K562 (cell line): ENCODE measurements around the gene GPR180. TPM values are rescaled to one million over a fixed set of nuclear protein-coding genes. Genes with fewer than 3 reads are reported as not detected.
A peak's percentile ranks its signal among the peaks of the same experiment; 100 is the strongest.

ENCODE experiments used
- ATF7 ChIP-seq: fragments of 450-650 bp; IDR thresholded peaks from 2 replicates; pipeline ENCODE4 v1.7.1; 2014; ENCODE audit warnings: mild to moderate bottlenecking, moderate library complexity
- FOXP1 ChIP-seq: sonication (generic); formaldehyde crosslinking; IDR thresholded peaks from 2 replicates; pipeline ENCODE4 v1.8.0; 2022; ENCODE audit warnings: mild to moderate bottlenecking, missing genetic modification reagents
- KDM5B ChIP-seq: fragments of 200-600 bp; sonication (generic); IDR thresholded peaks from 2 replicates; pipeline ENCODE4 v1.6.1; 2012; ENCODE audit warnings: low read depth, mild to moderate bottlenecking, moderate library complexity, low read length, control low read depth, inconsistent platforms; ENCODE audit not compliant: insufficient replicate concordance
- PML ChIP-seq: IDR thresholded peaks from 2 replicates; pipeline ENCODE4 v1.6.1; 2012; ENCODE audit warnings: low read length, inconsistent platforms
- RBM15 ChIP-seq: fragments of 200-400 bp; formaldehyde crosslinking; IDR thresholded peaks from 2 replicates; pipeline ENCODE4 v1.6.1; 2018; ENCODE audit warnings: mild to moderate bottlenecking, low read length, moderate library complexity; ENCODE audit not compliant: insufficient read depth
- TRIM24 ChIP-seq, 2 experiments: fragments of 450-650 bp; IDR thresholded peaks; 2 replicates each; pipeline ENCODE4 v1.6.1; 2016
- ZBTB7A ChIP-seq: IDR thresholded peaks from 2 replicates; pipeline ENCODE4 v1.6.1; 2011; ENCODE audit warnings: low read depth, mild to moderate bottlenecking, low read length, moderate library complexity, borderline replicate concordance; ENCODE audit not compliant: control insufficient read depth
- polyA plus RNA-seq, 8 experiments: library from polyadenylated mRNA; depleted of rRNA in 4 of 8; stranded (reverse) in 5 of 8; unstranded in 3 of 8; fragments of >200 nt; fragmentation: Nextera tagmentation in 2 of 8; fragmentation: Illumina TruSeq in 1 of 8; extraction: Ambion mirVana in 2 of 8; extraction: Trizol in 1 of 8; gene quantifications; 2 replicates each; pipeline versions ENCODE4 v1.2.1 to v1.2.3, GENCODE V29; 2011 to 2014; ENCODE audit warnings: inconsistent platforms in 1 of 8, missing spikeins in 1 of 8
- total RNA-seq, 7 experiments: library from RNA; depleted of rRNA in 6 of 7; stranded (reverse); fragments of >200 nt in 6 of 7; fragmentation: Illumina TruSeq in 2 of 7; extraction: Trizol in 2 of 7; gene quantifications; 2 replicates each; pipeline versions ENCODE4 v1.2.1 to v1.2.3, GENCODE V29; 2011 to 2021; ENCODE audit warnings: low replicate concordance in 1 of 7
- TF ChIP-seq, protein P1 (sequence below): fragments of 450-650 bp; IDR thresholded peaks from 2 replicates; pipeline ENCODE4 v1.6.1; 2014; ENCODE audit warnings: low read depth, mild to moderate bottlenecking, moderate library complexity, borderline replicate concordance
- TF ChIP-seq, protein P2 (sequence below): sonication (generic); formaldehyde crosslinking; IDR thresholded peaks from 2 replicates; pipeline ENCODE4 v1.8.0; 2023; ENCODE audit warnings: mild to moderate bottlenecking, missing genetic modification reagents
- TF ChIP-seq, protein P3 (sequence below): fragments of 450-650 bp; IDR thresholded peaks from 2 replicates; pipeline ENCODE4 v1.7.1; 2018; ENCODE audit warnings: mild to moderate bottlenecking, low read depth; ENCODE audit not compliant: partially characterized antibody

Gene GPR180
- total and polyA plus RNA-seq, 9 of the 15 experiments (the other 6 are each of a cell fraction or from before 2014, with no cell fraction given), result 0.77 to 4.1 (median 1.8) TPM

DNA sequence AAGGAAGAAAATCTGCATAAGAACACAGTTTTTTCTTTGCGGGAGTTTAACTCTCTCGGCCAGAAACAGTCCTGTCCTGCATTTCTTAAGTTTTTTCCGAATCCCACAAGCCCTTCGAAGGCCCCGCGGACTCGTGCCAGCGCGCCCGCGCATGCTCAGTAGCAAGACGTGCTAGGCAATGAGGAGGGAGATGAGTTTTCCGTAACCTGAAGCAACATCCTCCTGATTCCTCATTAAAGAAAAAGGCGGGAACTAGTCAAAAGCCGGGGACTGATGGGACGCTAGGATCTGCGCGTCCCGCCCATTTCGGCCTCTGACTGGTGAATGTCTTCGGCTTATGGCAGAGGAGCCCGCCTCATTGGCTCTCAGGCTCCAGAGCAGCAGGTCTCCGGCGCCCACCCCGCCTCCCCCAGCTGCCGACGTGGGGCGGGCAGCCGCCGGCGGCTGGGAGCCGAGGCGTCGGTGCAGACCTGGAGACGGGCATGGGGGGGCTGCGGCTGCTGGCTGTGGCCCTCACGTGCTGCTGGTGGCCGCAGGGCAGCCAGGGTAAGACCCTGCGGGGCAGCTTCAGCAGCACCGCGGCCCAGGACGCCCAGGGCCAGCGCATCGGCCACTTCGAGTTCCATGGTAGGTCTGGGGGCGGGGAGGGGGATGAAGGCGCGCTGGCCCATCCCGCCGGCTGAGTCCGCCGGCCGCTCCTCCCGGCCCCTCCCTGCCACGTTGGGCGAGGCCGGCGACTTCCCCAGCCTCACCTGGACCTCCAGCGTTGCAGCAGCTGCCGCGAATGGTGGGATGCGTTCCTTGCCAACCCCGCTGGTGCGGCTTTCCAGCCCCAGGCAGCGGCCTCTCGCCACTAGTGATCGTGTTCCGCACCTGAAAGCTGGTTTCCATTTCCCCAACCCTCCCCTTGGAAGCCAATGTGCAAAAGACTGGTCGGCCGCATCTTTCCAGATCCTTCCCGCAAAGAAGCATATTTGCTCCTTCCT is at the start of gene GPR180 (continued):
- TF ChIP-seq ATF7 (peak; percentile 56; the same call in 1 of the 2 replicates), TRIM24 (IDR thresholded peaks at IDR 0.05) (0 out of 4 replicates have a peak, but pooled peaks of 1 of the 2 experiments have one; percentile 25), RBM15 (no peak), FOXP1 (peak; percentile 45; the same call in 1 of the 2 replicates), ZBTB7A (peak; percentile 48; the same call in 1 of the 2 replicates), PML (0 out of 2 replicates have a peak, but pooled peaks have one; percentile 55), KDM5B (peak; percentile 62)
- TF ChIP-seq, protein P1, sequence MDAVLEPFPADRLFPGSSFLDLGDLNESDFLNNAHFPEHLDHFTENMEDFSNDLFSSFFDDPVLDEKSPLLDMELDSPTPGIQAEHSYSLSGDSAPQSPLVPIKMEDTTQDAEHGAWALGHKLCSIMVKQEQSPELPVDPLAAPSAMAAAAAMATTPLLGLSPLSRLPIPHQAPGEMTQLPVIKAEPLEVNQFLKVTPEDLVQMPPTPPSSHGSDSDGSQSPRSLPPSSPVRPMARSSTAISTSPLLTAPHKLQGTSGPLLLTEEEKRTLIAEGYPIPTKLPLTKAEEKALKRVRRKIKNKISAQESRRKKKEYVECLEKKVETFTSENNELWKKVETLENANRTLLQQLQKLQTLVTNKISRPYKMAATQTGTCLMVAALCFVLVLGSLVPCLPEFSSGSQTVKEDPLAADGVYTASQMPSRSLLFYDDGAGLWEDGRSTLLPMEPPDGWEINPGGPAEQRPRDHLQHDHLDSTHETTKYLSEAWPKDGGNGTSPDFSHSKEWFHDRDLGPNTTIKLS, result peak; percentile 94
- TF ChIP-seq, protein P2, sequence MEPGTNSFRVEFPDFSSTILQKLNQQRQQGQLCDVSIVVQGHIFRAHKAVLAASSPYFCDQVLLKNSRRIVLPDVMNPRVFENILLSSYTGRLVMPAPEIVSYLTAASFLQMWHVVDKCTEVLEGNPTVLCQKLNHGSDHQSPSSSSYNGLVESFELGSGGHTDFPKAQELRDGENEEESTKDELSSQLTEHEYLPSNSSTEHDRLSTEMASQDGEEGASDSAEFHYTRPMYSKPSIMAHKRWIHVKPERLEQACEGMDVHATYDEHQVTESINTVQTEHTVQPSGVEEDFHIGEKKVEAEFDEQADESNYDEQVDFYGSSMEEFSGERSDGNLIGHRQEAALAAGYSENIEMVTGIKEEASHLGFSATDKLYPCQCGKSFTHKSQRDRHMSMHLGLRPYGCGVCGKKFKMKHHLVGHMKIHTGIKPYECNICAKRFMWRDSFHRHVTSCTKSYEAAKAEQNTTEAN (CRISPR knock-in tag), result no peak
- TF ChIP-seq, protein P3, sequence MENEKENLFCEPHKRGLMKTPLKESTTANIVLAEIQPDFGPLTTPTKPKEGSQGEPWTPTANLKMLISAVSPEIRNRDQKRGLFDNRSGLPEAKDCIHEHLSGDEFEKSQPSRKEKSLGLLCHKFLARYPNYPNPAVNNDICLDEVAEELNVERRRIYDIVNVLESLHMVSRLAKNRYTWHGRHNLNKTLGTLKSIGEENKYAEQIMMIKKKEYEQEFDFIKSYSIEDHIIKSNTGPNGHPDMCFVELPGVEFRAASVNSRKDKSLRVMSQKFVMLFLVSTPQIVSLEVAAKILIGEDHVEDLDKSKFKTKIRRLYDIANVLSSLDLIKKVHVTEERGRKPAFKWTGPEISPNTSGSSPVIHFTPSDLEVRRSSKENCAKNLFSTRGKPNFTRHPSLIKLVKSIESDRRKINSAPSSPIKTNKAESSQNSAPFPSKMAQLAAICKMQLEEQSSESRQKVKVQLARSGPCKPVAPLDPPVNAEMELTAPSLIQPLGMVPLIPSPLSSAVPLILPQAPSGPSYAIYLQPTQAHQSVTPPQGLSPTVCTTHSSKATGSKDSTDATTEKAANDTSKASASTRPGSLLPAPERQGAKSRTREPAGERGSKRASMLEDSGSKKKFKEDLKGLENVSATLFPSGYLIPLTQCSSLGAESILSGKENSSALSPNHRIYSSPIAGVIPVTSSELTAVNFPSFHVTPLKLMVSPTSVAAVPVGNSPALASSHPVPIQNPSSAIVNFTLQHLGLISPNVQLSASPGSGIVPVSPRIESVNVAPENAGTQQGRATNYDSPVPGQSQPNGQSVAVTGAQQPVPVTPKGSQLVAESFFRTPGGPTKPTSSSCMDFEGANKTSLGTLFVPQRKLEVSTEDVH, result peak; percentile 88
